SK-N-SH (cell line): ENCODE results near the gene SHLD1. TPM values are rescaled to one million over a fixed set of nuclear protein-coding genes. Genes with fewer than 3 reads are reported as not detected.

Experiments
- CTCF ChIA-PET: fragments of 300-600, 350-600 bp; formaldehyde crosslinking; extraction: SDS; loops from one replicate; lab custom pipeline; 2021; lab: Yijun Ruan, JAX
- POLR2A ChIA-PET: fragments of 350-600 bp; sonication (Branson Sonifier 250); formaldehyde crosslinking; extraction: SDS; loops from one replicate; lab custom pipeline; 2020; ENCODE audit warnings: antibody characterized with exemption, inconsistent platforms; lab: Yijun Ruan, JAX
- DNase-seq: peaks from one replicate; pipeline ENCODE4 v3.0.0; 2012
- H2AFZ ChIP-seq: fragments of 200-600 bp; sonication (generic); 2 replicates; pipeline ENCODE4 v1.8.1; 2016; ENCODE audit warnings: antibody characterized with exemption, mild to moderate bottlenecking, low read depth
- H3F3A ChIP-seq: fragments of 200-600 bp; sonication (generic); replicated peaks from 2 replicates; pipeline ENCODE3; 2016; ENCODE audit warnings: antibody characterized with exemption, mild to moderate bottlenecking; ENCODE audit not compliant: insufficient read depth
- H3K27ac ChIP-seq, 2 experiments: fragments of 200-500 bp in 1 of 2; fragments of 200-600 bp in 1 of 2; sonication (Bioruptor generic) in 1 of 2; sonication (generic), shearing (Covaris generic) in 1 of 2; 2 replicates each; pipeline versions ENCODE4 v1.5.1 to v1.6.1; 2014 to 2016; ENCODE audit warnings: low read depth in 2 of 2, inconsistent platforms in 1 of 2, low read length in 1 of 2, mild to moderate bottlenecking in 1 of 2, mixed read lengths in 1 of 2
- H3K27me3 ChIP-seq: fragments of 200-600 bp; sonication (generic), shearing (Covaris generic); 2 replicates; pipeline ENCODE4 v1.6.1; 2016; ENCODE audit warnings: mixed run types; ENCODE audit not compliant: insufficient read depth
- H3K36me3 ChIP-seq, 2 experiments: fragments of 200-500 bp in 1 of 2; fragments of 200-600 bp in 1 of 2; sonication (Bioruptor generic) in 1 of 2; sonication (generic) in 1 of 2; replicated peaks in 1 of 2; 2 replicates each; pipeline versions ENCODE3 to v1.5.1; 2014 to 2016; ENCODE audit warnings: low read length in 1 of 2, mild to moderate bottlenecking in 1 of 2; ENCODE audit not compliant: insufficient read depth in 2 of 2, control insufficient read depth in 1 of 2
- H3K4me1 ChIP-seq, 2 experiments: fragments of 200-500 bp in 1 of 2; fragments of 200-600 bp in 1 of 2; sonication (Bioruptor generic) in 1 of 2; sonication (generic), shearing (Covaris generic) in 1 of 2; 2 replicates each; pipeline versions ENCODE4 v1.5.1 to v1.6.1; 2014 to 2016; ENCODE audit warnings: low read depth in 1 of 2, low read length in 1 of 2, mixed run types in 1 of 2; ENCODE audit not compliant: insufficient read depth in 2 of 2, control insufficient read depth in 1 of 2
- H3K4me2 ChIP-seq: fragments of 200-600 bp; sonication (generic), shearing (Covaris generic); 2 replicates; pipeline ENCODE4 v1.6.1; 2017; ENCODE audit warnings: mixed run types
- H3K4me3 ChIP-seq, 2 experiments: fragments of 200-500 bp in 1 of 2; fragments of 200-600 bp in 1 of 2; sonication (Bioruptor generic) in 1 of 2; sonication (generic), shearing (Covaris generic) in 1 of 2; 2 replicates each; pipeline versions ENCODE4 v1.5.1 to v1.8.1; 2014 to 2016; ENCODE audit warnings: low read depth in 2 of 2, inconsistent platforms in 1 of 2, low read length in 1 of 2, mild to moderate bottlenecking in 1 of 2, mixed read lengths in 1 of 2, moderate library complexity in 1 of 2
- H3K79me2 ChIP-seq: fragments of 200-600 bp; sonication (generic); 2 replicates; pipeline ENCODE4 v1.8.1; 2017; ENCODE audit warnings: mild to moderate bottlenecking; ENCODE audit not compliant: insufficient read depth
- H3K9ac ChIP-seq: fragments of 200-600 bp; sonication (generic); 2 replicates; pipeline ENCODE4 v1.6.1; 2017; ENCODE audit warnings: mixed run types
- H3K9me2 ChIP-seq: fragments of 200-600 bp; sonication (generic); 2 replicates; pipeline ENCODE4 v1.6.1; 2017; ENCODE audit warnings: mixed run types
- H3K9me3 ChIP-seq: fragments of 200-600 bp; sonication (generic); 2 replicates; pipeline ENCODE4 v1.6.1; 2017; ENCODE audit warnings: mixed run types, mild to moderate bottlenecking, moderate library complexity
- H4K20me1 ChIP-seq: fragments of 200-600 bp; sonication (generic); 2 replicates; pipeline ENCODE4 v1.6.1; 2017; ENCODE audit warnings: mild to moderate bottlenecking, mixed run types; ENCODE audit not compliant: insufficient read depth
- CTCF ChIP-seq: fragments of 200-600 bp; sonication (generic); IDR thresholded peaks from 2 replicates; pipeline ENCODE4 v1.6.1; 2017; ENCODE audit warnings: antibody characterized with exemption, mild to moderate bottlenecking, moderate library complexity
- EP300 ChIP-seq, 2 experiments: IDR thresholded peaks; 2 replicates each; pipeline versions ENCODE4 v1.4.0 to v1.6.1; 2012; ENCODE audit warnings: borderline replicate concordance in 1 of 2, low read depth in 1 of 2, low read length in 1 of 2
- FOSL2 ChIP-seq: IDR thresholded peaks from 2 replicates; pipeline ENCODE4 v1.4.0; 2012; ENCODE audit warnings: low read depth, mild to moderate bottlenecking, moderate library complexity, borderline replicate concordance
- GABPA ChIP-seq: IDR thresholded peaks from 2 replicates; pipeline ENCODE4 v1.4.0; 2012; ENCODE audit warnings: low read depth, mild to moderate bottlenecking
- GATA2 ChIP-seq: sonication (generic); formaldehyde crosslinking; IDR thresholded peaks from 2 replicates; pipeline ENCODE4 v1.5.0; 2020; ENCODE audit warnings: mild to moderate bottlenecking, missing genetic modification reagents
- IRF3 ChIP-seq: fragments of 150-350 bp; IDR thresholded peaks from 2 replicates; pipeline ENCODE4 v1.6.1; 2016; ENCODE audit warnings: mild to moderate bottlenecking, low read depth, low read length
- MEF2A ChIP-seq: IDR thresholded peaks from 2 replicates; pipeline ENCODE4 v1.4.0; 2012; ENCODE audit warnings: low read depth, borderline replicate concordance
- NFIC ChIP-seq: IDR thresholded peaks from 2 replicates; pipeline ENCODE4 v1.4.0; 2012; ENCODE audit warnings: borderline replicate concordance
- POLR2AphosphoS5 ChIP-seq: IDR thresholded peaks from 2 replicates; pipeline ENCODE4 v1.6.1; 2012; ENCODE audit warnings: low read depth, low read length
- RAD21 ChIP-seq: IDR thresholded peaks from 2 replicates; pipeline ENCODE4 v1.6.1; 2012; ENCODE audit warnings: mild to moderate bottlenecking, low read length
- SIN3A ChIP-seq: IDR thresholded peaks from 2 replicates; pipeline ENCODE4 v1.6.1; 2012; ENCODE audit warnings: low read depth, mild to moderate bottlenecking, low read length, moderate library complexity, borderline replicate concordance
- TAF1 ChIP-seq: IDR thresholded peaks from 2 replicates; pipeline ENCODE4 v1.6.1; 2012; ENCODE audit warnings: low read depth, mild to moderate bottlenecking, low read length, moderate library complexity, borderline replicate concordance
- TCF12 ChIP-seq: IDR thresholded peaks from 2 replicates; pipeline ENCODE4 v1.4.0; 2012
- TEAD4 ChIP-seq: IDR thresholded peaks from 2 replicates; pipeline ENCODE4 v1.4.0; 2012; ENCODE audit warnings: mild to moderate bottlenecking, borderline replicate concordance; ENCODE audit not compliant: insufficient read depth
- USF1 ChIP-seq: IDR thresholded peaks from 2 replicates; pipeline ENCODE4 v1.4.0; 2012; ENCODE audit warnings: low read depth, borderline replicate concordance
- USF2 ChIP-seq: fragments of 150-350 bp; IDR thresholded peaks from 2 replicates; pipeline ENCODE4 v1.6.1; 2017; ENCODE audit warnings: antibody characterized with exemption, low read length, low read depth, borderline replicate concordance
- ZBTB33 ChIP-seq: IDR thresholded peaks from 2 replicates; pipeline ENCODE4 v1.4.0; 2012; ENCODE audit warnings: low read depth, borderline replicate concordance
- whole genome bisulfite sequencing: methylation state at CpG from one replicate; pipeline ENCODE4 v1.1.6; 2017; ENCODE audit warnings: low lambda C conversion rate; 5-methylcytosine and 5-hydroxymethylcytosine counted together
- polyA plus RNA-seq, 3 experiments: library from polyadenylated mRNA; depleted of rRNA; stranded (reverse); fragments of >200 nt; gene quantifications; 2 replicates each; pipeline ENCODE4 v1.2.3, GENCODE V29; 2012

SHLD1 gene
- polyA plus RNA-seq, 1 of the 3 experiments (the other 2 are of a cell fraction): 4.5 TPM

- no peak for DNase-seq
- H3K9me3 ChIP-seq: no peaks in the 10 kb centered on the region
- no peak overlapping the region for H3K9ac ChIP-seq
- H3K4me3 ChIP-seq: no peak overlapping the region
- ChIA-PET POLR2A (no interaction called here), CTCF (no interaction called here)
- no peak overlapping the region for H3K27ac ChIP-seq
- H3F3A ChIP-seq: no peaks in the 10 kb centered on the region
- no peaks in the 10 kb centered on the region for H3K36me3 ChIP-seq
- WGBS: 90% methylated on average over 3 of the region's 3 CpGs
- H3K4me1 ChIP-seq: peaks cover 0 to 12% of the 10 kb centered on the region in 2 experiments; a peak in 1 of 4 replicates
- no peaks in the 10 kb centered on the region for H3K27me3 ChIP-seq
- TF ChIP-seq CTCF: no peak
- no peak for TF ChIP-seq NFIC
- TF ChIP-seq MEF2A: no peak
- no peak for TF ChIP-seq RAD21
- TF ChIP-seq TCF12: no peak
- no peak for TF ChIP-seq USF1
- no peak for TF ChIP-seq FOSL2
- no peak for TF ChIP-seq GATA2
- no peak for TF ChIP-seq ZBTB33
- TF ChIP-seq GABPA: no peak
- no peak for TF ChIP-seq IRF3
- no peak for TF ChIP-seq TEAD4
- no peak for TF ChIP-seq EP300 (IDR thresholded peaks at IDR 0.05; ENCODE audit: borderline replicate concordance in 1 of 2, low read depth in 1 of 2, low read length in 1 of 2)
- no peak for TF ChIP-seq SIN3A
- TF ChIP-seq TAF1: no peak
- no peak for TF ChIP-seq POLR2AphosphoS5
- TF ChIP-seq USF2: no peak
- H3K4me2 ChIP-seq: no peak overlapping the region
- H2AFZ ChIP-seq: no peak overlapping the region
- no peaks in the 10 kb centered on the region for H3K9me2 ChIP-seq
- H4K20me1 ChIP-seq: no peaks in the 10 kb centered on the region
- no peaks in the 10 kb centered on the region for H3K79me2 ChIP-seq
Measured at GRCh38 chr20:5737619-5737953, 12.6 kb upstream of the SHLD1 start.
